Colon (tissue), 2 donors: Measurements from ENCODE around the gene ERC1.

Source experiments
- FAIRE-seq: peaks from 2 replicates; lab custom pipeline; 2012; peaks lifted over from hg19 to GRCh38; lab: Jason Lieb, UNC
- donor health status: control.
- donor health status: control.

ERC1 gene

DNA sequence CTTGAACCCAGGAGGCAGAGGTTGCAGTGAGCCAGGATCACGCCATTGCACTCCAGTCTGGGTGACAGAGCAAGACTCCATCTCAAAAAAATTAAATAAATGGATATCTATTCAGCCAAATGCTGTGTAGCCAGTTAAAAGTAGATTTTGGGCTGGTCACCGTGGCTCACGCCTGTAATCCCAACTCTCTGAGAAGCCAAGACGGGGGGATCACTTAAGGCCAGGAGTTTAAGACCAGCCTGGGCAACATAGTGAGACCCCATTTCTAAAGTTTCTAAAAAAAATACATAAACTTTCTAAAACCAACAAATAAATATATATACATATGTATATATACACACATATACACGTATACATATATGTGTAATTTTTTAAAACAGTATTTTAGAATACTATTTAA, 414.6 kb downstream of the ERC1 start:
- no peak for FAIRE-seq

DNA sequence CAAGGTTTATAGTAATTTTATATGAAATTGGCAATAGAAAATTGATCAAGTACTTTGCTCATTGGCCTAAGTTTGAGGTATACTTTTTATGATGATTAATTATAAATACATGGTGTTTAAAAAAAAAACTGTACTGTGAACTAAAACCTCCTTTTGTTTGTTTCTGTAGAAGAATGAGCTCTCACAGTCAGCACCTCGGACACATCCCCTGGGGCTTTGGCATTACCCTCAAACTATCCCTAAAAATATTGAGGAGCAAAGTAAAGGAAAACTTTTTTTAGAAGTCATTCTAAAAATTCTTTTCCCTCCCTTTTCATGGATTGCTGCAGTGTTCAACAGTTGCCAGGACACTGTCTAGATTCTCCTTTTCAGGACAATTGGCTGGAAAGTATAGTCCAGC, 419.8 kb downstream of the ERC1 start:
- FAIRE-seq = no peak

DNA sequence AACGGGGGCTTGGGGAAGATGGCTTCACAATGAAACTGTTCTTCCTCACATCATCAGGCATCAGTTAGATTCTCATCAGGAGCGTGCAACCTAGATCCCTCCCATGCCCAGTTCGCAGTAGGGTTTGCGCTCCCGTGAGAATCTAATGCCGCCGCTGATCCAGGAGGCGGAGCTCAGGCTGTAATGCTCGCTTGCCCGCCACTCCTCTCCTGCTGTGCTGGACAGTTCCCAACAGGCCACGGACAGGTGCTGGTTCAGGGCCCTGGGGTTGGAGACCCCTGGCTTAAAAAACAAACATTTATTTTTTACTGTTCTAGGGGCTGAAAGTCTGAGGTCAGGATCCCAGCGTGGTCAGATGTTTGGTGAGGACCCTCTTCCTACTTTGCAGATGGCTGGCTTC, 422.9 kb downstream of the ERC1 start:
- FAIRE-seq = no peak

- peak; percentile 49 for FAIRE-seq
Observed at GRCh38 chr12:1418144-1418543, 427.1 kb downstream of the ERC1 start.

DNA sequence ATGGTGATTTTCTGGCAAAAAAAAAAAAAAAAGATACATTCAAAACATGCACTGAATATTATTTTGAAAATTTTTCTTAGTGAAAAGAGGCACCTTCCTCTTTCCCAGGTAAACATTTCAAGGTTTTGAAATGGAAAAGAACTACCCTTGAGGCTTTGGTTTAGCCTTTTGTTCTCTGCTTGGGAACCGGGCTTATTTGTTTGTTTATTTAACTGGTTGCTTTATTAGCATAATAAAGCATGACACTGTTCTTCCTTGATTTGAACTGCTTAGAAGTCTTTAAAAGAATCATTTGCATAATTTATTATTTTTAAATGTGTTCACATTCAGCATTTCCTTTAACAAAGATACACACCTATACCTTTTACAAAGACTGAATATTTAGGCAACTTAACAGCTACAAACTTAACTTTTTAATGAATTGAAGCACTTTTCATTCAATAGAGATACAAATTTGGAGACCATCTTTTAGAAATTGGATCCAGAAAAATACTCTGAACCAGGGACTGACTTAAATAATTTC, 428.9 kb downstream of the ERC1 start:
- FAIRE-seq = no peak

GRCh38 chr12:1421091-1421846, 430.2 kb downstream of the ERC1 start:
- FAIRE-seq = no peak

DNA sequence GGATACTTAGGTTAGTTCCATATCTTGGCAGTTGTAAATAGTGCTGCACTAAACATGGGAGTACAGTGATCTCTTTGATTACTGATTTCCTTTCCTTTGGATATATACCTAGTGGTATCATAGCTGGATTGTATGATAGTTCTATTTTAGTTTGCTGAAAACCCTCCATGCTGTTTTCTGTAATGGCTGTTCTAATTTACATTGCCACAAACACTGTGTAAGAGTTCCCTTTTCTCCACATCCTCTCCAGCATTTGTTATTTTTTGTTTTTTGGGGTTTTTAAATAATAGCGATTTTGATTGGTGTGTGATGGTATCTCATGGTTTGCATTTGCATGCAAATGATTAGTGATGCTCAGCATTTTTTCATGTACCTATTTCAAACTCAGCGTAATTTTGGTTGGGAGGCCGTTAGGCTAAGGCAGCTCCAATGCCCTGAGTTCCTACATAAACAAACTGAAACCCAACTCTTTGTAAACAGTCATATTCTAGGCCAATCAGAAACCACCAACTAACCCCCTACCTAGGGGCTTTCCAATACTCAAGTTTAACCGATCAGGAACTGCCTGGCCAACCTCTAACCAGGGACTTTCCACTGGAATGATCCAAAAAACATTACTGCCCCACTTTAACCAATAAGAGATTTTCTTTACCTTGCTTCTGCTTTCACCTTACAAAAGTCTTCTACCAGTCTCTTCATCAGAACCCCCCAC, 431.7 kb downstream of the ERC1 start:
- FAIRE-seq = no peak

- no peak for FAIRE-seq
Observed at GRCh38 chr12:1424674-1425395, 433.8 kb downstream of the ERC1 start.

DNA sequence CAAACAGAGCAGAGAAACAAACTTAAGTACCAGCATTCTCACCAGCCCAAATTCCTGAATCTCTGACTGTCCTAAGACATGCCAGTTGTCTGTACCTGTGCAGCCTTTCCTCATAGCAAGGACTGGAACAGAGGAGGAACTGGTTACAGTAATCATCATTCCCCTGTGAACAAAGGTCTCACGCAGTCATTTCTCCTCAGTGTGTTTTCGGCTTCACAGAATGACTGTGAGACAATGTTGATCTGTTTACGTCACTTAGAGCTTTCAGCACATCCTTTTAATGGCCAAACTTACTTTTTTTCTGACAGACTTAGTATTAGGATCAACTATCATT, 434.3 kb downstream of the ERC1 start:
- no peak for FAIRE-seq

DNA sequence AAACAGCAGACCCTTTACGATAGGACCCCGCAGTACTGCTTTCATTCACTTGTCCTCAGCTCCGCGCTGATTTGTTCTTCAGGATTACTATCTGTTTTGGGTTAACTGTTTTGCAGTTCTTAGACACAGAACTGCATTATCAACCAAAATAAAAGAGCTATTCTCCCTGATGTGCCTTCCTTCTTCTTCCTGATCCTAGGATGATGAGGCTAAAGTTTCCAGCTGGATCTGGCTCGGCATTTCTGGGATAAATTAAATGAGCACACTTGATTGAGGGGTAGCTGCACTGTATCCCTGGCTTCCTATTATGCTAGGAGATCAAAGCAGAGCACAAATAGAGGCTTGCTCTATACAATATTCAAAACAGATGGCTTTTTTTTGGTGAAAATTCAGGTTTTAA, 437.6 kb downstream of the ERC1 start:
- FAIRE-seq = no peak

- no peak for FAIRE-seq
Observed at GRCh38 chr12:1429980-1430379, 439.0 kb downstream of the ERC1 start.

DNA sequence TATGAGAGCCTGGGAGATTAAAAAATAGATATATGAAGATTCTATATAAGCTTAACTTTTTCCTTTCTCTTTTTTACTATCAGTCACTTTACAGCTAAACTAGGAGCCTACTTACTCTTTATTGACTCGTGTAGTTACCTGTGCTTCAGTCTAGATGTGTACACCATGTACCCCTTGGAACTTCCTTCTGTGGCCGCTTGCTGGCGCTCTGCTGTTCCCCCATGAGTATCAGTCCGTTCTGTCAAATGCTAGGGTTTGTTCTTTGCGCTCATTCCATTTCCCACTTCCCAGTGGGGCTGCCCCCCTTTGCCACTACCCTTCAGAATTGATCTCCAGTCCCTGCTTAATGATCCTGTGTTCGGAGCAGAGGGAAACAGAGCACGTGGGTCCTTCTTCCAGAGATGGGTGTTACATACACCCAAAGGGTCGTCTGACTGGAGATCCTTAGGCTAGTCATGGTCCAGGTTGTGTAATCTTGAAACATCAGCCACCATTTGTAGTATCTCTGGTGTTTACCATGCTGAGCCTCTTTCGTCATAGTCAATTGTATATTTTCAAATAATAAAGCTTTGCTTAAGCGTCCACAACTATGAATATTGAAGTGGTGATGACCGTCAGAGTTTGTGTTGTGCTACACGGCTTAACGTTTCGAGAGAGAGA, 443.4 kb downstream of the ERC1 start:
- FAIRE-seq = no peak

GRCh38 chr12:1435044-1435443, 444.0 kb downstream of the ERC1 start:
- no peak for FAIRE-seq

GRCh38 chr12:1435456-1435855, 444.4 kb downstream of the ERC1 start:
- FAIRE-seq = no peak

DNA sequence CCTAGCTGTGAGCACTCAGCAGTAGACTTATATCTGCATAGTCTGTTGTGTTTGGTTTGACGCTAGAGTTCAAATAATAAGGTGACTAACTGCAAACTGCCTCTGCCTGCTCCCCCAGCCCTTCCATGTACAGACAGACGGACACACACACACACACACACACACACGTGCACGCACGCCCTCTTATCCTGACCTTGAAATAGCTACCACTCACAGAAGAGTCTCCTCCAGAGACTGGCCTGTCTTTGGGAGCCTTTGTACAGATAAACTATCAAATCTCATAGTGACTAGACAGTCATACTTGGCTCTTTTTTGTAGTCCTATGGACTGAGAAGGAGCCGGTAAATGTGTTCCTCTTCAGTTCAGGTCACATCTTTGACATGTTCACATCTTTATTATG, 445.0 kb downstream of the ERC1 start:
- FAIRE-seq = no peak

DNA sequence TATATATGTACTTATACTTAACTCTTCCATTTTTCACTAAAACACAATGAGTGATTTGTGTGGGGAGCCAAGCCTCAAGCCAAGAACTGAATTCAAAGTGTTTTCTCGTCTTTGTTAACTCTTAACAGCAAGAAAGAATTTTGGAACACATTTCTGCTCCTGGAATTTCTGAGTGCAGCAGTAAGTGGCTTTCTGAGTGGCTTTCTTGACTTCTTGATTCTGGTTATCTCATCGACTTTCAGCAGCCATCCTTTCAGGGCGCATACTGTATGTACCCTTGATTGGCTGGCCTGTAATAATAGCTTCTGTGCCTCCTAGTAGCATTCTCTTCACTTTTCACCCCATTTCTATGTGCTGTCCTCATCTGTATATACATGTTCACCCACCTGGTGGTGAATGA, 446.0 kb downstream of the ERC1 start:
- no peak for FAIRE-seq

- FAIRE-seq = no peak
Observed at GRCh38 chr12:1439201-1439600, 448.2 kb downstream of the ERC1 start.

DNA sequence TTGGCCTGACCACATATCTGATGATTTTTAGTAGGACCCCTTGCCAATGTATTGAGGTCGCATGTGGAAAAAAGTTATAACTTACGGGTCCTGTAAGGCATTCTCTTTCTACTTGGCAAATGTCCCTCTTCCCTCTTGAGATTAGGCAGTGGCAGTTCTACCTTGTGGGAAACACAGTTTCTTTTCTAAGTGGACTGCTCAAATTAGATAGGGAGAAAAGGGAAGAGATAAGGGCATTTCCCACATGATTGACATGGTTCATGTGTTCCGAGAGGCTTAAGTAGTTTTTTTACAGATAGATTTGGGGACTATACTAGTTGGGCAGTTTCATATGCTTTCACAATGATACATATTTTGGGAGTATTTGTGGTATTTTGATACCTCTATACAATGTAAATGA, 448.7 kb downstream of the ERC1 start:
- FAIRE-seq = no peak

- no peak for FAIRE-seq
Observed at GRCh38 chr12:1443421-1444141, 452.6 kb downstream of the ERC1 start.

DNA sequence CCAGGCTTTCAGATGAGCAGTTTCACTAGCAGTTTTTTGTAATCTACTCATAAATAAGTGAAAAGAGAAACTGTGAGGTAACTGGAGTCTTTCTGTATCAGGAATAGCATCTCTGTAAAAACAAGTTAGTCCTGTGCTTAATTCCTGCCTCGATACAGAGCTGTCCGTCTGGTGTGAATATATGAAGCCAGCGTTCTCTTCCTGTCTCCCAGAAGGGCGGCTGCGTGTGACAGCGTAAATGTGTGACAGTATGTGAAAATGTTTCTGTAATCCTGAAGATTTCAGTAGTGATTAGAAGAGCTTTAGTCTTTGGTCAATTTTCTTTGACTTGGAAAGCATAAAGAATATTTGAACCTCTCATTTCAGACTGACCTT, 453.1 kb downstream of the ERC1 start:
- FAIRE-seq = no peak

DNA sequence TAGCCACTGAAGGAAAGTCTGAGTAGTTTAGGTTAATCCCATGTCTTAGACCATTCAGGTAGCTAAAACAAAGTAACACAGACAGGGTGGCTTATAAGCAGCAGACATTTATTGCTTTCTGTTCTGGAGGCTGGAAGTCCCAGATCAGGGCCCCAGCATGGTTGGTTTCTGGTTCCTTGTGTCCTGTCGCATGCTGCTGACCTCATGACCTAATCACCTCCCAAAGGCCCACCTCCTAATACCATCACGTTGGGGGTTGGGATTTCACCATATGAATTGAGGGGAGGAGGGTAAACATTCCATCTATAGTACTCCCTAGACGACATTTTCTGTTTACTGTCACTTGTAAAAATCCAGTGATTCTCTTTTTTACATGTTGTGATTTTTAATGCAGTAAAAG, 454.8 kb downstream of the ERC1 start:
- FAIRE-seq = no peak

DNA sequence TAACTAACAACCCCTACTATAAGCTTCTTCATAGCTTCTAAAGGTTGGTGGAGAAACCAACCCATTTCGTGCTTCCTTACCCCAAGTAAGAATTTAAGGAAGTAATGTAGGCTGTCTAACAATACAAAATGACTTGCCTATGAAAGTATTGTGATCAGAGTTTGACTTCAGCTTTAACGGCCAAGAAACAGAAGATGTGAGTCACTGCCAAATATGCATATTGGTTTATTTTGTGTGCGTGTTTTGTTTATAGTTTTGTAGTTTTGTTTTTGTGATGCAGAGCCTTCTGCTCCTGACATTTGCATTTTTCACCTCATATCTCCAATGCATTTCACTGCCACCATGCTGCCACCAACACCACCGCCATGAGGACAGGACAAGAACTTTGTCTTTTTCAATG, 457.3 kb downstream of the ERC1 start:
- no peak for FAIRE-seq
